Neural cell (in vitro differentiated cells): Measurements from ENCODE around the gene DHX58. TPM values are rescaled to one million over a fixed set of nuclear protein-coding genes. Genes with fewer than 3 reads are reported as not detected.

Experiments used
- H2AFZ ChIP-seq: fragments of 200-600, 300-800 bp; sonication (generic), shearing (Covaris generic); 2 replicates; pipeline ENCODE4 v1.6.0; 2014; ENCODE audit warnings: low read depth, mild to moderate bottlenecking, antibody characterized with exemption, low read length, moderate library complexity
- H3F3A ChIP-seq: fragments of 200-600 bp; shearing (Covaris generic); 2 replicates; pipeline ENCODE4 v1.6.1; 2016; ENCODE audit warnings: mild to moderate bottlenecking, moderate library complexity, mixed read lengths, antibody characterized with exemption, low read length; ENCODE audit not compliant: insufficient read depth, poor library complexity, severe bottlenecking
- H3K27ac ChIP-seq: fragments of 200-600, 300-800 bp; sonication (generic), shearing (Covaris generic); 2 replicates; pipeline ENCODE4 v1.5.1; 2014; ENCODE audit warnings: mild to moderate bottlenecking, low read length, moderate library complexity
- H3K27me3 ChIP-seq: fragments of 300-800, 200-600 bp; sonication (generic), shearing (Covaris generic); 2 replicates; pipeline ENCODE4 v1.6.0; 2014; ENCODE audit warnings: mild to moderate bottlenecking, low read depth, low read length, moderate library complexity; ENCODE audit not compliant: insufficient read depth
- H3K36me3 ChIP-seq: fragments of 300-800, 200-600 bp; sonication (generic), shearing (Covaris generic); 2 replicates; pipeline ENCODE4 v1.5.1; 2014; ENCODE audit warnings: mild to moderate bottlenecking, antibody characterized with exemption, low read length, moderate library complexity; ENCODE audit not compliant: insufficient read depth
- H3K4me2 ChIP-seq: fragments of 300-800, 200-600 bp; sonication (generic), shearing (Covaris generic); 2 replicates; pipeline ENCODE4 v1.6.0; 2014; ENCODE audit warnings: mild to moderate bottlenecking, low read length
- H3K4me3 ChIP-seq: fragments of 300-800, 200-600 bp; sonication (generic), shearing (Covaris generic); 2 replicates; pipeline ENCODE4 v1.5.1; 2014; ENCODE audit warnings: mild to moderate bottlenecking, low read length, moderate library complexity
- H3K79me2 ChIP-seq: fragments of 200-600 bp; shearing (Covaris generic); replicated peaks from 2 replicates; pipeline ENCODE4 v1.6.0; 2014; ENCODE audit warnings: mild to moderate bottlenecking, low read length, moderate library complexity; ENCODE audit not compliant: insufficient read depth
- H3K9ac ChIP-seq: fragments of 300-800, 200-600 bp; sonication (generic), shearing (Covaris generic); 2 replicates; pipeline ENCODE4 v1.6.1; 2016; ENCODE audit warnings: mild to moderate bottlenecking, low read length, mixed read lengths
- H3K9me2 ChIP-seq: fragments of 200-600 bp; shearing (Covaris generic); 2 replicates; pipeline ENCODE4 v1.6.1; 2016; ENCODE audit warnings: mild to moderate bottlenecking, low read length, mixed read lengths; ENCODE audit not compliant: insufficient read depth
- H3K9me3 ChIP-seq: fragments of 200-600, 300-800 bp; sonication (generic), shearing (Covaris generic); 2 replicates; pipeline ENCODE4 v1.6.1; 2016; ENCODE audit warnings: mild to moderate bottlenecking, mixed run types, low read length, moderate library complexity, mixed read lengths
- H4K20me1 ChIP-seq: fragments of 200-600 bp; shearing (Covaris generic); 2 replicates; pipeline ENCODE4 v1.6.1; 2016; ENCODE audit warnings: mild to moderate bottlenecking, mixed run types; ENCODE audit not compliant: insufficient read depth
- EP300 ChIP-seq: fragments of 450-650 bp; conservative IDR thresholded peaks from 2 replicates; pipeline ENCODE4 v1.6.1; 2014; ENCODE audit warnings: antibody characterized with exemption, mild to moderate bottlenecking, moderate library complexity; ENCODE audit not compliant: poor library complexity, severe bottlenecking
- MXI1 ChIP-seq: fragments of 450-650 bp; conservative IDR thresholded peaks from 2 replicates; pipeline ENCODE4 v1.6.1; 2014; ENCODE audit warnings: antibody characterized with exemption, mild to moderate bottlenecking; ENCODE audit not compliant: poor library complexity, severe bottlenecking
- RAD21 ChIP-seq: fragments of 450-650 bp; conservative IDR thresholded peaks from 2 replicates; pipeline ENCODE4 v1.6.1; 2014; ENCODE audit warnings: antibody characterized with exemption, mild to moderate bottlenecking, moderate library complexity
- TAF1 ChIP-seq: IDR thresholded peaks from 2 replicates; pipeline ENCODE4 v1.6.1; 2012; ENCODE audit warnings: low read depth
- polyA plus RNA-seq: library from polyadenylated mRNA; depleted of rRNA; stranded (reverse); fragments of >200 nt; gene quantifications from 2 replicates; pipeline ENCODE4 v1.2.3, GENCODE V29; 2014
- TF ChIP-seq, protein P1 (sequence below): fragments of 450-650 bp; IDR thresholded peaks from 2 replicates; pipeline ENCODE4 v1.5.1; 2014; ENCODE audit warnings: antibody characterized with exemption, mild to moderate bottlenecking, moderate library complexity; ENCODE audit not compliant: poor library complexity, severe bottlenecking

DHX58 gene
- polyA plus RNA-seq, 1 donor from 2014 or later = 0.87 TPM

- Histone ChIP-seq H3K27ac (no peak overlapping the region), H2AFZ (no peak overlapping the region), H3K9me2 (no peaks in the 10 kb centered on the region), H3K9me3 (no peaks in the 10 kb centered on the region), H3K79me2 (no peaks in the 10 kb centered on the region), H4K20me1 (no peaks in the 10 kb centered on the region), H3K27me3 (no peaks in the 10 kb centered on the region), H3F3A (no peaks in the 10 kb centered on the region), H3K9ac (no peak overlapping the region), H3K36me3 (no peaks in the 10 kb centered on the region), H3K4me2 (no peak overlapping the region), H3K4me3 (no peak overlapping the region)
- TF ChIP-seq MXI1 = no peak
- TF ChIP-seq, protein P1, sequence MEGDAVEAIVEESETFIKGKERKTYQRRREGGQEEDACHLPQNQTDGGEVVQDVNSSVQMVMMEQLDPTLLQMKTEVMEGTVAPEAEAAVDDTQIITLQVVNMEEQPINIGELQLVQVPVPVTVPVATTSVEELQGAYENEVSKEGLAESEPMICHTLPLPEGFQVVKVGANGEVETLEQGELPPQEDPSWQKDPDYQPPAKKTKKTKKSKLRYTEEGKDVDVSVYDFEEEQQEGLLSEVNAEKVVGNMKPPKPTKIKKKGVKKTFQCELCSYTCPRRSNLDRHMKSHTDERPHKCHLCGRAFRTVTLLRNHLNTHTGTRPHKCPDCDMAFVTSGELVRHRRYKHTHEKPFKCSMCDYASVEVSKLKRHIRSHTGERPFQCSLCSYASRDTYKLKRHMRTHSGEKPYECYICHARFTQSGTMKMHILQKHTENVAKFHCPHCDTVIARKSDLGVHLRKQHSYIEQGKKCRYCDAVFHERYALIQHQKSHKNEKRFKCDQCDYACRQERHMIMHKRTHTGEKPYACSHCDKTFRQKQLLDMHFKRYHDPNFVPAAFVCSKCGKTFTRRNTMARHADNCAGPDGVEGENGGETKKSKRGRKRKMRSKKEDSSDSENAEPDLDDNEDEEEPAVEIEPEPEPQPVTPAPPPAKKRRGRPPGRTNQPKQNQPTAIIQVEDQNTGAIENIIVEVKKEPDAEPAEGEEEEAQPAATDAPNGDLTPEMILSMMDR = no peak
- no peak for TF ChIP-seq RAD21
These were observed 13.1 kb upstream of the DHX58 start for GRCh38 chr17:42125565-42125964.

- no peak overlapping the region for H2AFZ ChIP-seq
- TF ChIP-seq EP300 = no peak
- no peak for TF ChIP-seq TAF1
- no peaks in the 10 kb centered on the region for H4K20me1 ChIP-seq
- no peaks in the 10 kb centered on the region for H3K79me2 ChIP-seq
- H3K4me2 ChIP-seq = no peak overlapping the region
- no peaks in the 10 kb centered on the region for H3K36me3 ChIP-seq
- no peaks in the 10 kb centered on the region for H3K27me3 ChIP-seq
- no peak overlapping the region for H3K27ac ChIP-seq
- no peaks in the 10 kb centered on the region for H3K9me2 ChIP-seq
- H3F3A ChIP-seq = no peaks in the 10 kb centered on the region
- H3K9me3 ChIP-seq = no peaks in the 10 kb centered on the region
- H3K9ac ChIP-seq = no peak overlapping the region
- H3K4me3 ChIP-seq = no peak overlapping the region
These were observed 11.7 kb upstream of the DHX58 start for GRCh38 chr17:42124256-42124655.

DNA sequence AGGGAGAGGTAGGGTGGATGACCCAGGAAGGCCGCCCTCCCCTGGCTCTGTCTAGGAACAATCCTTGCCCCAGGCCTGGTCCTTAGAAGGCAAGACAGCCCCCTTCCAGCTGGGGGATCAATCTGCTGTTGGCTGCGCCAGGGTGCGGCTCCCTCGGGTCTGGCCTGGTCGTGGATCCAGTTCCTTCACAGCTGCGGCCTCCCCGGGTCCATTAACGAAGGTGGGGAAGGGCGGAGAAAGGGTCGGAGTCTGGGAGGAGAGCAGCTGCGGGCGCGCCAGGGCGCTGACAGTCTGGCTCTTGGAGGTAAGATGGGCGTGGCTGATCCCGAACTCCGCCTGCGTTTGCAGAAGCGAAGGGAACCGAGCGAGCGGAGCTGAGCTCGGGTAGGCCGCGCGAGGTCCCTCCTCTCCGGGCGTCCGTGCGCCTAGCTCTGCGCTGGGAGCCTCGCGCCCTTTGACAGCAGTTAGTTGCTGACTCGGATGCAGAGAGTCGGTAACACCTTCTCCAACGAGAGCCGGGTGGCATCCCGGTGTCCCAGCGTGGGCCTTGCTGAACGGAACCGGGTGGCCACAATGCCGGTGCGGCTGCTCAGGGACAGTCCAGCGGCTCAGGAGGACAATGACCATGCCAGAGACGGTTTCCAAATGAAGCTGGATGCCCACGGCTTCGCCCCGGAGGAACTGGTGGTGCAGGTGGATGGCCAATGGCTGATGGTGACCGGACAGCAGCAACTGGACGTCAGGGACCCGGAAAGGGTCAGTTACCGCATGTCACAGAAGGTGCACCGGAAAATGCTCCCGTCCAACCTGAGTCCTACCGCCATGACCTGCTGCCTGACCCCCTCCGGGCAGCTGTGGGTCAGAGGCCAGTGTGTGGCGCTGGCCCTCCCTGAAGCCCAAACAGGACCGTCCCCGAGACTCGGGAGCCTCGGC, 10.1 kb upstream of the DHX58 start, which contains the start of gene HSPB9:
HSPB9 (plus strand) TSS at position 434 of the 933 bp plus-strand sequence; CDS start at position 481, 47 bp downstream.
- no peaks in the 10 kb centered on the region for H3K36me3 ChIP-seq
- no peak within 1 kb of the TSS for H3K27ac ChIP-seq
- no peak within 1 kb of the TSS for H3K9ac ChIP-seq
- no peaks in the 10 kb centered on the region for H3K9me3 ChIP-seq
- no peak within 1 kb of the TSS for H3K4me3 ChIP-seq
- TF ChIP-seq TAF1 (no peak), EP300 (no peak)
- no peaks in the 10 kb centered on the region for H3K9me2 ChIP-seq
- no peaks in the 10 kb centered on the region for H3K79me2 ChIP-seq
- no peak within 1 kb of the TSS for H2AFZ ChIP-seq
- no peak within 1 kb of the TSS for H3K4me2 ChIP-seq
- no peaks in the 10 kb centered on the region for H3F3A ChIP-seq
- H4K20me1 ChIP-seq = no peaks in the 10 kb centered on the region
- no peaks in the 10 kb centered on the region for H3K27me3 ChIP-seq
